Inflammatory macrophage (primary cell): ENCODE results near the gene PCDHB1.

Experiments
- DNase-seq, 2 donors: peaks; one replicate each; pipeline ENCODE4 v3.0.0-alpha.2; 2020 to 2022
- total RNA-seq, 18 experiments: gene quantifications; one replicate each; lab custom pipeline; 2026; ENCODE audit warnings: mixed read lengths in 6 of 18, inconsistent platforms in 2 of 18; lab: John Stamatoyannopoulos, UW

The PCDHB1 gene, protein sequence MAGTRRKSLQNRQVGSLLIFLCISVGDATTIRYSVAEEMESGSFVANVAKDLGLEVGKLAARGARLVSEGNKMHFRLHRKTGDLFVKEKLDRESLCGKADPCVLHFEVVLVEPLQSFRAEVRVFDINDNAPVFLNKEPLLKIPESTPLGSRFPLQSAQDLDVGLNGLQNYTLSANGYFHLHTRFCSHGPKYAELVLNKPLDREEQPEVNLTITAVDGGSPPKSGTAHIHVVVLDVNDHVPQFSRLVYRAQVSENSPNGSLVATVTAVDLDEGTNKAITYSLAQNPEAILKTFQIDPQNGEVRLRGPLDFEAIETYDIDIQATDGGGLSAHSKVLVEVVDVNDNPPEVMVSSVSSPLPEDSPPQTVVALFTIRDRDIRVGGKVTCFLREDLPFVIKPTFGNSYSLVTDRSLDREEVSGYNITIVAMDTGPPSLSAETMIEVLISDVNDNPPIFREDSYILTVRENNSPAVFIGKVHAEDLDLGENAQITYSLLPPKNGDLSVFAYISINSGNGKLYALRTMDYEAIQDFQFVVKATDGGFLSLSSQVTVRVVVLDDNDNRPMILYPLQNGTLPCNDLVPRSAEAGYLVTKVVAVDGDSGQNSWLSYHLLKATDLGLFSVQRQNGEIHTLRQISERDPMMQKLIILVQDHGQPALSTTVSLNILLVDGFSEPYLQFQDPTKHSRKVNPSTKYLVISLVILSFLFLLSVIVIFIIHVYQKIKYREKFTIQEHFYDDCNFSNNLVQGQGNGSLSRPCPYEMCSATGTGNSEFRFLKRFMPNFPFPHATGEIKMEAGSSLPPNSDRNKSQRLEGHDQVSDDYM
- total RNA-seq = 0 to 0.12 (median 0) reads per million in 18 experiments

DNA sequence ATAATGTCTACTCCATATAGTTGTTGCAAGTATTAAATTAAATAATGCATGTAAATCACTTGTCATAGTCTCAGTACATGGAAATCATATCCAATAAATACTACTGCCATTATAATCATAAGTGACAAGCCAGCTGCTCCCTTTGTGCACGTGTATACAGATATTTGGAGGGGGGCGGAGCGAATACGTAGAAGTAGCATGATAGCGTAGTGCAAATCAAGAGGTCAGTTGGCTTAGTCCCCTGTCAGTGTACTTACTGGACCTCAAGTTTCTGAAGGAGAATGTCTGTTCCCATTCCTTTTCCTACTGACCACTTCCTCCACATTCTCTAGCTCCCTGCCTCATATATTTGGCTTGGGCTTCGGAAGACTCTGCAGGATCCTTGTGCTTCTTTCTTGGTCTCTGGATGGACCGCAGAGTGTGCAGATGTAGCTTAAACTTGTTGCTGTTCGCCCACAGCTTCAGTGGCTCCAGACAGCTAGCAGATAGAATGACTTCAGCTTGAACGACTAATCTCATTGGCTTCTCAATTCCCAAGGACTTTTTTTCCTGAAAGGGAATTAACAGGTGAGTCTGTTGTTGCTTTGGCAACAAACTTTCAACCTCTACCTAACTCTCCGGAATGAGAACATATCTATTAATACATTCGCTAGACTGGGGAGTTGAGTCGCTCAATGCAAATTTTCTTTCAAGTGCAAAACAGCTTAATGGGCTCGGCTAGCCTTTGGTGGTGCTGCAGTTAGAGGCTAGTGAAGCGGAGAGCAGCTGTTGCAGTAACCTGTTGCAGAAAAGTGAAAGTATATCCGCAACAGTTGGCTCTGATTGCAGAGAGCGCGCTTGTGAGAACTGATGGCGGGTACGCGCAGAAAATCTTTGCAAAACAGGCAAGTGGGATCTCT is at the start of gene PCDHB1:
PCDHB1 (plus strand) TSS at position 753 of the 899 bp plus-strand sequence; CDS start at position 850, 97 bp downstream.
- no peak for DNase-seq

DNA sequence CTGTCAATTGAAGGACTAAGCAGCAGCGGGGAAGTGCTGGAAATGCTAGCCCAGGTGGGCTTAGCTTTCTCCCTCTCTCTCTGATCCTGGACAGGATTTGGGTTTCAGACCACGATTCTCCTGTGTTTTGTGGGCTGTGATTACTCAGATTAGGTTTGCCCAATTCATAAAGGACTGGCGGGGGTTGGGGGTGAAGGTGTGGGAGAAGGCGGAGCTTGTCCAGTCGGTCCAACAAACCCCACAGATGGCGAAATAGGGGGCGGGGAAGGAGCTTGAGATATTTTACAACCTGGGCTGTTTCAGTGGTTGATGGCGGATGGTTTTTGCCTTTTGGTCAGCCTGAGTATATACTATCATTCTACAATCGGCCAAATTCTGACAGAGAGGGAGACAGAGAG is 49.7 kb upstream of the PCDHB1 start:
- no peak for DNase-seq

GRCh38 chr5:141001844-141002604 is 49.1 kb upstream of the PCDHB1 start:
- no peak for DNase-seq

- DNase-seq = no peak
These were observed 48.6 kb upstream of the PCDHB1 start for GRCh38 chr5:141002605-141002965.

DNA sequence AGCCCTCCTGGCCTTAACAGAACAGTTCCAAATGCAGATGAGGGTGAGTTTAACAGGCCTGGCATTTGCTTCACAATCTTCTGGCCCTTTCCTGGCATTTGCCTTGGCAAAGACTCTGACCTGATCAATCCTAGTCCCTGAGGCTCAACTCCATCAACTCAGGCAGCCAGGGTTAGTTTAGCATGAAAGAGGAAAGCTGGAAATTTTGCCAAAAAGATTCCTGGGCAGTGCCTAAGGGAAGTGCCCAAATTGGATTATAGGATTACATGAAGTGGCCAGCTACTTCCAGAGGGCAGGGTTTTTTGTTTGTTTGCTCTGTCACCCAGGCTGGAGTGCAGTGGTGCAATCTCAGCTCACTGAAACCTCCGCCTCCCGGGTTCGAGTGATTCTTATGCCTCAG is 48.1 kb upstream of the PCDHB1 start:
- no peak for DNase-seq

DNA sequence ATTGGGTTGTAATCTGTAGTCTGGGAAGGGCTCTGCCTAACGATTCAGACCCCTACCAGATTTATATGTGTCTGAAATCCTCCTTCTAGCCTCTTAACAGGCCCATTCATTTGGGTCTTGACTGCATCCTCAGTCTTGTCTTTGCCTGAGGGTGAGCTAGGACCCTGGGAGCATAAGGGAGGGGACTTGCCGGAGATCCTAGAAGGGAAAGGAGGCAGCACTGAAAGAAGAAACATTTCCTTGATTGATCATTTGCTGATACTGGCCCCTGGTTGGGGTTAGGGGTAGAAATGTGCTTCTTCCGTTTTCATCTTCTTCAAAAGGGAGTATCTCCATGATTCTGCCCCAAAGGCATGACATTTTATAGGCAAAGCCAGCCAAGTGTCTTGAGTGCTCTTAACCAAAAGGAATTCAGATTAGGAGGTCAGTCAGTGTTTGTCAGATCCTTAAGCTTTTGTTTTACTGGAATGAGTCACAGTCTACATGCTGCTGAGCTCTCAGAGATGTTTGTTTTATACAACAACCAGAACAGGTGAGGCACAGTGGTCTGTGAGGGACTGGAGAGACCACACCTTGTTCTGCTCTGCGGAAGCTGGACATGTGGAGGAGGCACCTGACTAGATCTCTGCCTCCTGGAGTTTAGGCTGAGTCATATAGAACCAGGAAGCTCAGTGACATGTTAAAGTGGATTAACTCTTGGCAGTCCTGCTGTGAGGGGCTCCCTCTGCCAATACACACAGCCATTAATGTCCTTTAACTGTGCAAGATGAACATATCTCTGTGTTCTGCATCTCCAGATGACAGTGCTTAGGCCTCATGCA is 47.2 kb upstream of the PCDHB1 start:
- DNase-seq = no peak

DNA sequence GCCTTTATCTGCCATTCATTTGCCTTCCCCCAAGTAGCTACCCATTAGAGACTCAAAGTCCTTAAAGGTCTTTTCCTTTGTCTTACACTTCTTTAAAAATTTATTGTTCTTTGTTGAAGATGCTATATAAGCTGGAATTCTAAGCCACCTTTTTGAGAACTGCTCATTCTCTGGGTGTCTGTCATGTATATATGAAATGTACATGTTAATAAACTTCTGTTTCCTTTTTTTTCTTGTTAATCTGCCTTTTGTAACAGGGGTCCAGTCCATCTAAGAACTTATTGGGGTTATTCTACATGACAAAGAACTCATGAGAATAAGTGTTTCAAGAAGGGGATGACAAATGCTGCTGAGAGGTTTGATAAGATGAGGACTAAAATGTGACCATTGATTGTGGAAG is 43.4 kb upstream of the PCDHB1 start:
- DNase-seq = no peak

- DNase-seq = no peak
These were observed 41.0 kb upstream of the PCDHB1 start for GRCh38 chr5:141010047-141010793.

DNA sequence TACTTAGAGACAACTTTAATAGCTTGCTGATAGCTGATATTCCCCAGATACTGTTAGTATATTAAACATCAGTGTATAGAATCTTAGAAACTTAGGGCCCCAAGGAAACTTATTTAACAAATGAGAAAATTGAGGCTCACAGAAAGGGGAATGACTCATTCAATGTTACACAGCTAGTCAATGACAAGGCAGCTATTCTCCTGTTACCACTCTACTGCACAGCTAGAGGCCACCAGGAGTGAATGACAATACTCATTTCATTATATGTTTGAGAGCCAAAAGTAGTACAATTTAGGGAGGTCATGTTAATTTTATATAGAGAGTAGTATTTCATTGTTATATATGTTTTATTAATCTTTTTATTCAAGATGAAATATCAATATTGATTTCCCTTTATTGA is 33.2 kb upstream of the PCDHB1 start:
- no peak for DNase-seq

- no peak for DNase-seq
These were observed 28.8 kb upstream of the PCDHB1 start for GRCh38 chr5:141022384-141022783.

- DNase-seq = no peak
These were observed 20.2 kb upstream of the PCDHB1 start for GRCh38 chr5:141031006-141031405.

DNA sequence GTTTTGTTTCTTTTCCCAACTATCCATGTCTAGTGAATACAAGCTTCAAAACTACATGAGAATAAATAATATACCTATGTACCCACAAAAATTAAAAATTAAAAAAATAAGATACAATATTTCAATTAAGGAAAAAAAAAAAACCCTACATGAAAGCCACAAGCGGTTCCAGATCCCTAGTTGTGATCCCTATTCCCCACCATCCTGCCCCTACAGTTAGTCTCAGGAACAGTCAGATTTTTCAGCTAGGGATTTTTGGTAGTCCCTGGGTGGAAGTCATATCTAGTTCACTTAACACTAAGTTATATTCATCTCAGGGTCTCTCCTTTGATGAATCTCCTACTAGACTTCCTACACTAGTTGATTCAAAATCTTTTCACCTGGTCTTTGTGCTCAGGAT is 18.5 kb upstream of the PCDHB1 start:
- no peak for DNase-seq

GRCh38 chr5:141039061-141039460 is 12.1 kb upstream of the PCDHB1 start:
- DNase-seq = no peak

DNA sequence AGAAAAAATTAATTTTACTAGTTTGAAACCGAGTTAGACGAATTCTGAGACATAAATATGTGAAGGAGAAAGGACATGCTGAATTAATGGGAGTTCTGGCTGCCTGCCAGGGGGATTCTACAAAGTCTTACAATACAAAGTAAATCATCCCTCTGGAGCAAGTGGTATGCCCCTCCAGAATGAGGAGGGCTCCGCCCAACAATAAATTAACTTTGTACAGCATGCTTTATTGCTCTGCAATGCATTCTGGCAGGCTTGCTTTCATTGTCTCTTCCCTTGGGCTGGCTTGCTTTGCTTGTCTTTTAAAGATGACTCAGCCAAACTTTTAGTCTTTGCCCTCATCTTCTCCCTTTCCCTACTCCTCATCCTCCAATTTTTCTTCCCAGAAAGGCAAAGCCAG is 11.7 kb upstream of the PCDHB1 start:
- no peak for DNase-seq

- DNase-seq = no peak
These were observed 10.9 kb upstream of the PCDHB1 start for GRCh38 chr5:141040093-141040770.

- DNase-seq = peak; percentile 28 to 74
These were observed 10.3 kb upstream of the PCDHB1 start for GRCh38 chr5:141040771-141041426.

GRCh38 chr5:141041427-141041785 is 9.8 kb upstream of the PCDHB1 start:
- no peak for DNase-seq

GRCh38 chr5:141042555-141042954 is 8.6 kb upstream of the PCDHB1 start:
- no peak for DNase-seq

- DNase-seq = no peak
These were observed 320 bp downstream of the PCDHB1 start for GRCh38 chr5:141051521-141051866.
